Thyroid gland (tissue), 4 donors: ENCODE data around the gene DTX1. TPM values are rescaled to one million over a fixed set of nuclear protein-coding genes. Genes with fewer than 3 reads are reported as not detected.
"Not testable (repeated sequence)": the region's sequence is repeated elsewhere in the genome, so short reads cannot be mapped to it uniquely, and the experiment has no call there.

Experiments used
- DNase-seq, 2 donors: peaks; one replicate each; pipeline ENCODE4 v3.0.0-alpha.2; 2019
- H3K27ac ChIP-seq, 3 donors: fragments of 200-600 bp; sonication (generic); 1 replicate in 2 of 3; 2 replicates in 1 of 3; pipeline ENCODE4 v1.5.1; 2016 to 2019; ENCODE audit warnings: mild to moderate bottlenecking in 1 of 3, moderate library complexity in 1 of 3
- H3K27me3 ChIP-seq: fragments of 200-600 bp; sonication (generic); one replicate; pipeline ENCODE4 v1.5.1; 2019
- H3K36me3 ChIP-seq, 2 donors: fragments of 200-600 bp; sonication (generic); one replicate each; pipeline ENCODE4 v1.5.1; 2016 to 2019
- H3K4me1 ChIP-seq, 2 donors: fragments of 200-600 bp; sonication (generic); one replicate each; pipeline ENCODE4 v1.5.1; 2017 to 2019
- H3K4me3 ChIP-seq, 3 donors: fragments of 200-600 bp; sonication (generic); replicated peaks in 1 of 3; 1 replicate in 2 of 3; 2 replicates in 1 of 3; pipeline ENCODE4 v1.5.1; 2016; ENCODE audit warnings: mild to moderate bottlenecking in 1 of 3
- H3K9me3 ChIP-seq: fragments of 200-600 bp; sonication (generic); one replicate; pipeline ENCODE4 v1.5.1; 2017
- CTCF ChIP-seq, 6 experiments: fragments of 200-600 bp in 3 of 6; fragments of 450-650 bp in 3 of 6; sonication (generic) in 3 of 6; IDR thresholded peaks; one replicate each; pipeline ENCODE4 v1.5.1; 2016 to 2019; ENCODE audit warnings: antibody characterized with exemption in 6 of 6, mild to moderate bottlenecking in 2 of 6, inconsistent platforms in 1 of 6, moderate library complexity in 1 of 6
- POLR2A ChIP-seq, 2 donors: fragments of 450-650 bp; IDR thresholded peaks; one replicate each; pipeline ENCODE4 v1.6.1; 2017; ENCODE audit warnings: antibody characterized with exemption in 2 of 2, mild to moderate bottlenecking in 2 of 2, moderate library complexity in 1 of 2
- WGBS, 2 donors: methylation state at CpG; one replicate each; pipeline ENCODE4 v1.1.5; 2017; 5-methylcytosine and 5-hydroxymethylcytosine counted together
- intact Hi-C: fragments of 100-400 bp; cut with DNase I; formaldehyde crosslinking; loops from one replicate; pipeline ENCODE4 v1.15.1; 2023
- total RNA-seq, 4 donors: library from RNA; depleted of rRNA; stranded (reverse); fragments of >200 nt; gene quantifications; one replicate each; pipeline ENCODE4 v1.2.3, GENCODE V29; 2016

DTX1 gene
- total RNA-seq, 4 donors from 2014 or later: 11.5 to 37.1 (median 20.6) TPM

- Histone ChIP-seq H3K4me3 (no peak overlapping the region), H3K27me3 (no peaks in the 10 kb centered on the region), H3K9me3 (no peaks in the 10 kb centered on the region), H3K4me1 (peaks cover 0 to 5% of the 10 kb centered on the region in 2 donors), H3K36me3 (no peaks in the 10 kb centered on the region), H3K27ac (no peak overlapping the region)
- intact Hi-C loops: no loop called here
- no peak for DNase-seq
- 88 to 95% methylated on average over 12 to 19 of the region's 19 CpGs for WGBS, 2 donors
- TF ChIP-seq POLR2A (IDR thresholded peaks at IDR 0.05) (no peak), CTCF (IDR thresholded peaks at IDR 0.05) (no peak)
Observed at GRCh38 chr12:113114447-113115178, 58.1 kb downstream of the DTX1 start.

- H3K36me3 ChIP-seq: no peaks in the 10 kb centered on the region
- no peak for DNase-seq
- H3K4me3 ChIP-seq: no peak overlapping the region
- H3K27ac ChIP-seq: no peak overlapping the region
- no peaks in the 10 kb centered on the region for H3K4me1 ChIP-seq
- WGBS, 2 donors: 76 to 85% methylated on average over 8 to 15 of the region's 22 CpGs
- H3K9me3 ChIP-seq: no peaks in the 10 kb centered on the region
- TF ChIP-seq CTCF (IDR thresholded peaks at IDR 0.05) (no peak), POLR2A (IDR thresholded peaks at IDR 0.05) (no peak)
- no peaks in the 10 kb centered on the region for H3K27me3 ChIP-seq
- intact Hi-C loops: no loop called here
Observed at GRCh38 chr12:113115455-113116126, 59.1 kb downstream of the DTX1 start.

- Histone ChIP-seq H3K4me3 (no peak overlapping the region), H3K27me3 (no peaks in the 10 kb centered on the region), H3K9me3 (no peaks in the 10 kb centered on the region), H3K27ac (no peak overlapping the region), H3K36me3 (no peaks in the 10 kb centered on the region), H3K4me1 (peaks cover 0 to 5% of the 10 kb centered on the region in 2 donors)
- WGBS, 2 donors: 55 to 72% methylated on average over 6 of the region's 6 CpGs
- no peak for TF ChIP-seq CTCF (IDR thresholded peaks at IDR 0.05)
- TF ChIP-seq POLR2A (IDR thresholded peaks at IDR 0.05): no peak
- peak in 1 of 2 donors; percentile 22 for DNase-seq
- intact Hi-C loops: no loop called here
Observed at GRCh38 chr12:113116875-113117274, 60.3 kb downstream of the DTX1 start.

GRCh38 chr12:113117684-113118083 is 61.2 kb downstream of the DTX1 start:
- H3K9me3 ChIP-seq, H3K36me3 ChIP-seq, H3K27me3 ChIP-seq, H3K4me1 ChIP-seq, H3K27ac ChIP-seq, DNase-seq, intact Hi-C loops, H3K4me3 ChIP-seq: not testable (repeated sequence)
- 89 to 91% methylated on average over 8 of the region's 8 CpGs for WGBS, 2 donors

GRCh38 chr12:113118142-113118541 is 61.6 kb downstream of the DTX1 start:
- no peaks in the 10 kb centered on the region for H3K27me3 ChIP-seq

More at GRCh38 chr12:113118142-113118541, 61.6 kb downstream of the DTX1 start:
- TF ChIP-seq CTCF (IDR thresholded peaks at IDR 0.05) (no peak), POLR2A (IDR thresholded peaks at IDR 0.05) (no peak)
- H3K4me3 ChIP-seq: no peak overlapping the region
- H3K36me3 ChIP-seq: no peaks in the 10 kb centered on the region
- peaks cover 0 to 5% of the 10 kb centered on the region in 2 donors for H3K4me1 ChIP-seq
- DNase-seq: no peak
- WGBS, 2 donors: 96 to 98% methylated on average over 1 of the region's 1 CpG
- H3K27ac ChIP-seq: no peak overlapping the region
- intact Hi-C loops: no loop called here
- no peaks in the 10 kb centered on the region for H3K9me3 ChIP-seq
